NCI-H1105 (cell line): ENCODE measurements around the gene GPX6.
"Not testable (repeated sequence)": the region's sequence is repeated elsewhere in the genome, so short reads cannot be mapped to it uniquely, and the experiment has no call there.

ENCODE experiments used
- DNase-seq: peaks from one replicate; lab custom pipeline; 2025; lab: John Stamatoyannopoulos, UW

Gene GPX6

GRCh38 chr6:28485482-28485881 lies 30.1 kb downstream of the GPX6 start:
- DNase-seq: no peak

GRCh38 chr6:28480253-28480932 lies 35.2 kb downstream of the GPX6 start:
- DNase-seq: no peak

GRCh38 chr6:28478518-28478917 lies 37.1 kb downstream of the GPX6 start:
- DNase-seq: no peak

- DNase-seq: peak; percentile 61
These were observed 41.0 kb downstream of the GPX6 start for GRCh38 chr6:28474441-28475219.

DNA sequence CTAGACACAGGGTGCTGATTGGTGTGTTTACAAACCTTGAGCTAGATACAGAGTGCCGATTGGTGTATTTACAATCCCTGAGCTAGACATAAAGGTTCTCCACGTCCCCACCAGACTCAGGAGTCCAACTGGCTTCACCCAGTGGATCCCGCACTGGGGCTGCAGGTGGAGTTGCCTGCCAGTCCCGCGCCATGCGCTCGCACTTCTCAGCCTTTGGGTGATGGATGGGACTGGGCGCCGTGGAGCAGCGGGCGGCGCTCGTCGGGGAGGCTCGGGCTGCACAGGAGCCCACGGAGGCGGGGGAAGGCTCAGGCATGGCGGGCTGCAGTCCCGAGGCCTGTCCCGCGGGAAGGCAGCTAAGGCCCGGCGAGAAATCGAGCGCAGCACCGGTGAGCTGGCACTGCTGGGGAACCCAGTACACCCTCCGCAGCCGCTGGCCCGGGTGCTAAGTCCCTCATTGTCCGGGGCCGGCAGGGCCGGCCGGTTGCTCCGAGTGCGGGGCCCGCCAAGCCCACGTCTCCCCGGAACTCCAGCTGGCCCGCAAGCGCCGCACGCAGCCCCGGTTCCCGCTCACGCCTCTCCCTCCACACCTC lies 46.3 kb downstream of the GPX6 start:
- not testable (repeated sequence) for DNase-seq

GRCh38 chr6:28468056-28468455 lies 47.5 kb downstream of the GPX6 start:
- no peak for DNase-seq

- no peak for DNase-seq
These were observed 53.2 kb downstream of the GPX6 start for GRCh38 chr6:28462401-28462800.

GRCh38 chr6:28458568-28458967 lies 57.0 kb downstream of the GPX6 start:
- DNase-seq: no peak
